CD4-positive, alpha-beta T cell treated with Interleukin-17A for 1 hour (primary cell): ENCODE measurements around the gene PCDHB7.
"Not testable (repeated sequence)": the region's sequence is repeated elsewhere in the genome, so short reads cannot be mapped to it uniquely, and the experiment has no call there.

Experiments used
- DNase-seq: peaks from one replicate; pipeline ENCODE4 v3.0.0-alpha.2; 2020

Gene PCDHB7

DNA sequence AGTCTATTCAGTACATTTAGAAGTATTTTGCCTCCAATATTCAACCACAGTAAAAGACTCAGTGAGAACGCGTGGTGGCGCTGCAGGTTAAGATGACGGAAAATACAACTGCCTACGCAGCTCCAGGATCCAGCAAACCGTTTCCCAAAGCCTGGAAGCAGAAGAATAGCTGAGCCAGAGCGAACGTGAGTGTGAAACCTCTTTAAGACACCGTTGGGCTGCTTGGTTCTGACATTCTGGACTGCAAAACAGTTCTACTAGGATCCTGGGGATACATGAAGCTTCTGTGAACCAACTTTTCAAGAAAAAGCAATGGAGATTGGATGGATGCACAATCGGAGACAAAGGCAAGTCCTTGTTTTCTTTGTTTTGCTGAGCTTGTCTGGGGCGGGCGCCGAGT, 9.8 kb downstream of the PCDHB7 start, which contains the start of gene PCDHB16:
PCDHB16 (plus strand) TSS at position 140 of the 400 bp plus-strand sequence; CDS start at position 313, 173 bp downstream.
- no peak for DNase-seq

DNA sequence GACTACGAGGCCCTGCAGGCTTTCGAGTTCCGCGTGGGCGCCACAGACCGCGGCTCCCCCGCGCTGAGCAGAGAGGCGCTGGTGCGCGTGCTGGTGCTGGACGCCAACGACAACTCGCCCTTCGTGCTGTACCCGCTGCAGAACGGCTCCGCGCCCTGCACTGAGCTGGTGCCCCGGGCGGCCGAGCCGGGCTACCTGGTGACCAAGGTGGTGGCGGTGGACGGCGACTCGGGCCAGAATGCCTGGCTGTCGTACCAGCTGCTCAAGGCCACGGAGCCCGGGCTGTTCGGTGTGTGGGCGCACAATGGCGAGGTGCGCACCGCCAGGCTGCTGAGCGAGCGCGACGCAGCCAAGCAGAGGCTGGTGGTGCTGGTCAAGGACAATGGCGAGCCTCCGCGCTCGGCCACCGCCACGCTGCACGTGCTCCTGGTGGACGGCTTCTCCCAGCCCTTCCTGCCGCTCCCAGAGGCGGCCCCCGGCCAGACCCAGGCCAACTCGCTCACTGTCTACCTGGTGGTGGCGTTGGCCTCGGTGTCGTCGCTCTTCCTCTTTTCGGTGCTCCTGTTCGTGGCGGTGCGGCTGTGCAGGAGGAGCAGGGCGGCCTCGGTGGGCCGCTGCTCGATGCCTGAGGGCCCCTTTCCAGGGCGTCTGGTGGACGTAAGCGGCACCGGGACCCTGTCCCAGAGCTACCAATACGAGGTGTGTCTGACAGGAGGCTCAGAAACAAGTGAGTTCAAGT, 11.8 kb downstream of the PCDHB7 start:
- DNase-seq = not testable (repeated sequence)

DNA sequence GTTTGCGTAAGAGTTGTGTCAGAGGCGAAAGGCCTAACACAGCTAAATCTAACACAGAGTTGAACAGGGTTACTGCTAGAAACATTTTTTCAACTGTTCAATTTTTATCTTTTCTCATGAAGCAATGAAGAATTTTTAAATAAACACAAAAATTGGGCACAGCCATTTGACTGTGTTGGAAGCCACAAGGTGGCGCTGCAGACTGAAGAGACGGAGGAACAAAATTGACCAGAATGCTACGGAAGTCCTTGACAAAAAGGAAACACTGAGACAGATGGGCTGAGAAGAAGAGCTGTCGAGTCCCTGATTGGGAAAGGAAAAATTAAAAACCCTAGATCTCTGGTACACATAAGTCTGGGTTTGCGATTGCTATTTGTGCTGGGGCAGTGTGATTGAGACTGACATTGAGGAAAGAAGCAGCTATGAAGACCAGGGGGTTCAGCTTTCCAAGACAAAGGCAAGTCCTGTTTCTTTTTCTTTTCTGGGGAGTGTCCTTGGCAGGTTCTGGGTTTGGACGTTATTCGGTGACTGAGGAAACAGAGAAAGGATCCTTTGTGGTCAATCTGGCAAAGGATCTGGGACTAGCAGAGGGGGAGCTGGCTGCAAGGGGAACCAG, 14.6 kb downstream of the PCDHB7 start, which contains the start of gene PCDHB9:
PCDHB9 (plus strand) TSS at position 265 of the 616 bp plus-strand sequence; CDS start at position 423, 158 bp downstream.
- peak; percentile 39 for DNase-seq

DNA sequence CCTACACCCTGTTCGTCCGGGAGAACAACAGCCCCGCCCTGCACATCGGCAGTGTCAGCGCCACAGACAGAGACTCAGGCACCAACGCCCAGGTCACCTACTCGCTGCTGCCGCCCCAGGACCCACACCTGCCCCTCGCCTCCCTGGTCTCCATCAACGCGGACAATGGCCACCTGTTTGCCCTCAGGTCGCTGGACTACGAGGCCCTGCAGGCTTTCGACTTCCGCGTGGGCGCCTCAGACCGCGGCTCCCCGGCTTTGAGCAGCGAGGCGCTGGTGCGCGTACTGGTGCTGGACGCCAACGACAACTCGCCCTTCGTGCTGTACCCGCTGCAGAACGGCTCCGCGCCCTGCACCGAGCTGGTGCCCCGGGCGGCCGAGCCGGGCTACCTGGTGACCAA, 16.2 kb downstream of the PCDHB7 start:
- DNase-seq = not testable (repeated sequence)

DNA sequence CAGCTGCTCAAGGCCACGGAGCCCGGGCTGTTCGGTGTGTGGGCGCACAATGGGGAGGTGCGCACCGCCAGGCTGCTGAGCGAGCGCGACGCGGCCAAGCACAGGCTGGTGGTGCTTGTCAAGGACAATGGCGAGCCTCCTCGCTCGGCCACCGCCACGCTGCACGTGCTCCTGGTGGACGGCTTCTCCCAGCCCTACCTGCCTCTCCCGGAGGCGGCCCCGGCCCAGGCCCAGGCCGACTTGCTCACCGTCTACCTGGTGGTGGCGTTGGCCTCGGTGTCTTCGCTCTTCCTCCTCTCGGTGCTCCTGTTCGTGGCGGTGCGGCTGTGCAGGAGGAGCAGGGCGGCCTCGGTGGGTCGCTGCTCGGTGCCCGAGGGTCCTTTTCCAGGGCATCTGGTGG, 16.7 kb downstream of the PCDHB7 start:
- not testable (repeated sequence) for DNase-seq

DNA sequence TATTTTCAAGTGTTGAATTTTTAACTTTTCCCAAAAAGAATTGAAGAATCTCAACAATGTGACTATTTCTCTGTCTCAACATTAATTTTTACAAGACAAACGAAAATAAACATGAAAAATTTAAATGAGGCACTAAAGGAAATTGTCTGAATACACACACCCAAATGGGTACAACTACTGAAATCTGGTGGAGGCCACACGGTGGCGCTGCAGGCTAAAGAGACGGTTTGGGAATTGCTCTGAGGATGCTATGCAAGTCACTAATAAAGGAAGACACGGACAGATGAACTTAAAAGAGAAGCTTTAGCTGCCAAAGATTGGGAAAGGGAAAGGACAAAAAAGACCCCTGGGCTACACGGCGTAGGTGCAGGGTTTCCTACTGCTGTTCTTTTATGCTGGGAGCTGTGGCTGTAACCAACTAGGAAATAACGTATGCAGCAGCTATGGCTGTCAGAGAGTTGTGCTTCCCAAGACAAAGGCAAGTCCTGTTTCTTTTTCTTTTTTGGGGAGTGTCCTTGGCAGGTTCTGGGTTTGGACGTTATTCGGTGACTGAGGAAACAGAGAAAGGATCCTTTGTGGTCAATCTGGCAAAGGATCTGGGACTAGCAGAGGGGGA, 19.8 kb downstream of the PCDHB7 start, which contains the start of gene PCDHB10:
PCDHB10 (plus strand) TSS at position 244 of the 616 bp plus-strand sequence; CDS start at position 444, 200 bp downstream.
- DNase-seq = peak; percentile 16

DNA sequence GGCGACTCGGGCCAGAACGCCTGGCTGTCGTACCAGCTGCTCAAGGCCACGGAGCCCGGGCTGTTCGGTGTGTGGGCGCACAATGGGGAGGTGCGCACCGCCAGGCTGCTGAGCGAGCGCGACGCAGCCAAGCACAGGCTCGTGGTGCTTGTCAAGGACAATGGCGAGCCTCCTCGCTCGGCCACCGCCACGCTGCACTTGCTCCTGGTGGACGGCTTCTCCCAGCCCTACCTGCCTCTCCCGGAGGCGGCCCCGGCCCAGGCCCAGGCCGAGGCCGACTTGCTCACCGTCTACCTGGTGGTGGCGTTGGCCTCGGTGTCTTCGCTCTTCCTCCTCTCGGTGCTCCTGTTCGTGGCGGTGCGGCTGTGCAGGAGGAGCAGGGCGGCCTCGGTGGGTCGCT, 21.9 kb downstream of the PCDHB7 start:
- not testable (repeated sequence) for DNase-seq

DNA sequence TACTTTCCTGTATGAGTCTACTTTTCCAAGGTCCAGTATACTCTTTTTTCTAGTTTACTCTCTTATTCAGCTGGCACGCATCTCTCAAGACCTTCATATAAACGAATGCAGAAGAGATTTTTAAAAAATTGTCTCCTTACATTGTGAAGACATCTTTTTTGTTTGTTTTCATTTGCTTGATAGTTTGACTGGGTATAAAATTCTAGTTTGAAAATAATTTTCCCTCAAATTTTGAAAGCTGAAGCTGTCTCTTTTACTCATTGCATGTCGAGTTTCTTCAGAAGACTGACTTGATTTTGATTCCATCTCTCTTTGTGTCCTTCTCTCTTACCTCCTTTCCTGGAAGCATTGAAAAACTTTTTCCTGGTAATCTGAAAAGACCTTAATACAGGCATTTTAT, 23.9 kb downstream of the PCDHB7 start:
- DNase-seq = no peak

DNA sequence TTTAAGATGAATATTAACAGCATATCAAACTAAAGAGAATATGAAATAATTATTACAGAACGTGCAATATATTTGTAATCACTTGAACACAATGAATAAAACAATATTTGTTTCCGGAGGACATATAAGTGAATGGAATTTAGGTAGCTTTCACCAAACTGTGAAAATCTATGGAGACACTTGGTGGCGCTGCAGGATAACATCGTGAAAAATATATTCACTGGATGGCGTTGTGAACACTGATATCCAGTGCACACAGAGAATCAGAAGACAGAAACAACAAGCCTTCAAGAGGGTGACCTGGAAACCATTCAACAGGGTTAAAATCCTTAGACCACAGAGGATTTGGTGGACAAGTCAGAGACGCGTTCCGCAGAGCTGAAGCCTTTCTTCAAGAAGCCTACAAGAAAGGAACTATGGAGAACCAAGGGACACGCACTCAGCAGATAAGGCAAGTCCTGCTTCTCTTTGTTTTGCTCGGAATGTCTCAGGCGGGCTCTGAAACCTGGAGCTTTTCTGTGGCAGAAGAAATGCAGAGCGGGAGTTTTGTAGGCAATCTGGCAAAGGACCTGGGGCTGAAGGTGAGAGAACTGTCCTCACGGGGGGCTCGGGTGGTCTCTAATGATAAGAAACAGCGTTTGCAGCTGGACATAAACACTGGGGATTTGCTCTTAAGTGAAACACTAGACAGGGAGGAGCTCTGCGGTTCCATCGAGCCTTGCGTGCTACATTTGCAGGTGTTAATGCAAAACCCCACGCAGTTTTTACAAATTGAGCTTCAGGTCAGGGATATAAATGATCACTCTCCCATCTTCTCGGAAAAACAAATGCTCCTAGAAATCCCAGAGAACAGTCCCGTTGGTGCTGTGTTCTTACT, 27.2 kb downstream of the PCDHB7 start, which contains the start of gene PCDHB11:
PCDHB11 (plus strand) TSS at position 269 of the 877 bp plus-strand sequence; CDS start at position 417, 148 bp downstream.
- no peak for DNase-seq

DNA sequence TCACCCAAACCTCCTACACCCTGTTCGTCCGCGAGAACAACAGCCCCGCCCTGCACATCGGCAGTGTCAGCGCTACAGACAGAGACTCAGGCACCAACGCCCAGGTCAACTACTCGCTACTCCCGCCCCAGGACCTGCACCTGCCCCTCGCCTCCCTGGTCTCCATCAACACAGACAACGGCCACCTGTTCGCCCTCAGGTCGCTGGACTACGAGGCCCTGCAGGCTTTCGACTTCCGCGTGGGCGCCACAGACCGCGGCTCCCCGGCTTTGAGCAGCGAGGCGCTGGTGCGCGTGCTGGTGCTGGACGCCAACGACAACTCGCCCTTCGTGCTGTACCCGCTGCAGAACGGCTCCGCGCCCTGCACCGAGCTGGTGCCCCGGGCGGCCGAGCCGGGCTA, 28.7 kb downstream of the PCDHB7 start:
- not testable (repeated sequence) for DNase-seq

DNA sequence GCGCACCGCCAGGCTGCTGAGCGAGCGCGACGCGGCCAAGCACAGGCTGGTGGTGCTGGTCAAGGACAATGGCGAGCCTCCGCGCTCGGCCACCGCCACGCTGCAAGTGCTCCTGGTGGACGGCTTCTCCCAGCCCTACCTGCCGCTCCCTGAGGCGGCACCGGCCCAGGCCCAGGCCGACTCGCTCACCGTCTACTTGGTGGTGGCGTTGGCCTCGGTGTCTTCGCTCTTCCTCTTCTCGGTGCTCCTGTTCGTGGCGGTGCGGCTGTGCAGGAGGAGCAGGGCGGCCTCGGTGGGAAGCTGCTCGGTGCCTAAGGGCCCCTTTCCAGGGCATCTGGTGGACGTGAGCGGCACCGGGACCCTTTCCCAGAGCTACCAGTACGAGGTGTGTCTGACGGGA, 29.2 kb downstream of the PCDHB7 start:
- not testable (repeated sequence) for DNase-seq

DNA sequence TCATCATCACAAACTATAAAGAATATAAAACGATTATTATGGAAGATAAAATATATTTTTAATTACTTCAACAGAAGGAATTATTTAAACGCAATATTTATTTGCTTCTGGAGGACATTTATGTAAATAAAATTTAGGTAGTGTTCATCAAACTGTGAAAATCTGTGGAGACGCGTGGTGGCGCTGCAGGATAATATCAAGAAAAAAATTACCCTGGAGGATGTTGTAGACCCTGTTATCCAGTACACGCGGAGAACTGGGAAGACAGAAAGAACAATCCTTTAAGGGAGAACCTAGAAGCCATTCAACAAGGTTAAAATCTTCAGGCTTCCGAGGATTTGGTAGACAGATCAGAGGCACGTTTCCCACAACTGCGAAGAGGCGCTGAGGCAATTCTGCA, 36.0 kb downstream of the PCDHB7 start, which contains the start of gene PCDHB12:
PCDHB12 (plus strand) TSS at position 242 of the 400 bp plus-strand sequence. CDS start 189 bp downstream, outside the sequence.
- no peak for DNase-seq

DNA sequence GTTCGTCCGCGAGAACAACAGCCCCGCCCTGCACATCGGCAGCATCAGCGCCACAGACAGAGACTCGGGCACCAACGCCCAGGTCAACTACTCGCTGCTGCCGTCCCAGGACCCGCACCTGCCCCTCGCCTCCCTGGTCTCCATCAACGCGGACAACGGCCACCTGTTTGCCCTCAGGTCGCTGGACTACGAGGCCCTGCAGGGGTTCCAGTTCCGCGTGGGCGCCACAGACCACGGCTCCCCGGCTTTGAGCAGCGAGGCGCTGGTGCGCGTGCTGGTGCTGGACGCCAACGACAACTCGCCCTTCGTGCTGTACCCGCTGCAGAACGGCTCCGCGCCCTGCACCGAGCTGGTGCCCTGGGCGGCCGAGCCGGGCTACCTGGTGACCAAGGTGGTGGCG, 37.8 kb downstream of the PCDHB7 start:
- DNase-seq = not testable (repeated sequence)

DNA sequence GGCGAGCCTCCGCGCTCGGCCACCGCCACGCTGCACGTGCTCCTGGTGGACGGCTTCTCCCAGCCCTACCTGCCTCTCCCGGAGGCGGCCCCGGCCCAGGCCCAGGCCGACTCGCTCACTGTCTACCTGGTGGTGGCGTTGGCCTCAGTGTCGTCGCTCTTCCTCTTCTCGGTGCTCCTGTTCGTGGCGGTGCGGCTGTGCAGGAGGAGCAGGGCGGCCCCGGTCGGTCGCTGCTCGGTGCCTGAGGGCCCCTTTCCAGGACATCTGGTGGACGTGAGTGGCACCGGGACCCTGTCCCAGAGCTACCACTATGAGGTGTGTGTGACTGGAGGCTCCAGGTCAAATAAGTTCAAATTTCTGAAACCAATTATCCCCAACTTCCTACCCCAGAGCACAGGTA, 38.4 kb downstream of the PCDHB7 start:
- not testable (repeated sequence) for DNase-seq

DNA sequence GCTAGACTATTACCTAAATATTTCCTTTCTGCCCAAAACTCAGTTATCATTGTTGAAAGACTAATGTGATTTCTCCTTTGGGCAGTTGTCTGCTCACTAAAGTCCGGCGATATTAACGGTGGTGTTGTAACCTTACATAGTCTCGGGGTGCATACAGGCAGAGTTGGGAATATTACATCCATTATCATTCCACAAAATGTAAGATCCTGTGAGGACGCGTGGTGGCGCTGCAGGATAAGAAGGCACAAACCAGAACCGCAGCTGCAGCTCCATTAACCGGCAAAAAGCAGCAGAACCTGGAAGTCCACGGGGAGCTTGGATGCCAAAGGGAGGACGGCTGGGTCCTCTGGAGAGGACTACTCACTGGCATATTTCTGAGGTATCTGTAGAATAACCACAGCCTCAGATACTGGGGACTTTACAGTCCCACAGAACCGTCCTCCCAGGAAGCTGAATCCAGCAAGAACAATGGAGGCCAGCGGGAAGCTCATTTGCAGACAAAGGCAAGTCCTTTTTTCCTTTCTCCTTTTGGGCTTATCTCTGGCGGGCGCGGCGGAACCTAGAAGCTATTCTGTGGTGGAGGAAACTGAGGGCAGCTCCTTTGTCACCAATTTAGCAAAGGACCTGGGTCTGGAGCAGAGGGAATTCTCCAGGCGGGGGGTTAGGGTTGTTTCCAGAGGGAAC, 41.4 kb downstream of the PCDHB7 start, which contains the start of gene PCDHB13:
PCDHB13 (plus strand) TSS at position 264 of the 684 bp plus-strand sequence; CDS start at position 469, 205 bp downstream.
- DNase-seq = peak; percentile 20

DNA sequence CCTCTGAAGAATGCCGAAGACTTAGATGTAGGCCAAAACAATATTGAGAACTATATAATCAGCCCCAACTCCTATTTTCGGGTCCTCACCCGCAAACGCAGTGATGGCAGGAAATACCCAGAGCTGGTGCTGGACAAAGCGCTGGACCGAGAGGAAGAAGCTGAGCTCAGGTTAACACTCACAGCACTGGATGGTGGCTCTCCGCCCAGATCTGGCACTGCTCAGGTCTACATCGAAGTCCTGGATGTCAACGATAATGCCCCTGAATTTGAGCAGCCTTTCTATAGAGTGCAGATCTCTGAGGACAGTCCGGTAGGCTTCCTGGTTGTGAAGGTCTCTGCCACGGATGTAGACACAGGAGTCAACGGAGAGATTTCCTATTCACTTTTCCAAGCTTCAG, 42.1 kb downstream of the PCDHB7 start:
- not testable (repeated sequence) for DNase-seq

DNA sequence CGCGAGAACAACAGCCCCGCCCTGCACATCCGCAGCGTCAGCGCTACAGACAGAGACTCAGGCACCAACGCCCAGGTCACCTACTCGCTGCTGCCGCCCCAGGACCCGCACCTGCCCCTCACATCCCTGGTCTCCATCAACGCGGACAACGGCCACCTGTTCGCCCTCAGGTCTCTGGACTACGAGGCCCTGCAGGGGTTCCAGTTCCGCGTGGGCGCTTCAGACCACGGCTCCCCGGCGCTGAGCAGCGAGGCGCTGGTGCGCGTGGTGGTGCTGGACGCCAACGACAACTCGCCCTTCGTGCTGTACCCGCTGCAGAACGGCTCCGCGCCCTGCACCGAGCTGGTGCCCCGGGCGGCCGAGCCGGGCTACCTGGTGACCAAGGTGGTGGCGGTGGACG, 43.1 kb downstream of the PCDHB7 start:
- not testable (repeated sequence) for DNase-seq

DNA sequence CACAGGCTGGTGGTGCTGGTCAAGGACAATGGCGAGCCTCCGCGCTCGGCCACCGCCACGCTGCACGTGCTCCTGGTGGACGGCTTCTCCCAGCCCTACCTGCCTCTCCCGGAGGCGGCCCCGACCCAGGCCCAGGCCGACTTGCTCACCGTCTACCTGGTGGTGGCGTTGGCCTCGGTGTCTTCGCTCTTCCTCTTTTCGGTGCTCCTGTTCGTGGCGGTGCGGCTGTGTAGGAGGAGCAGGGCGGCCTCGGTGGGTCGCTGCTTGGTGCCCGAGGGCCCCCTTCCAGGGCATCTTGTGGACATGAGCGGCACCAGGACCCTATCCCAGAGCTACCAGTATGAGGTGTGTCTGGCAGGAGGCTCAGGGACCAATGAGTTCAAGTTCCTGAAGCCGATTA, 43.6 kb downstream of the PCDHB7 start:
- DNase-seq = not testable (repeated sequence)

DNA sequence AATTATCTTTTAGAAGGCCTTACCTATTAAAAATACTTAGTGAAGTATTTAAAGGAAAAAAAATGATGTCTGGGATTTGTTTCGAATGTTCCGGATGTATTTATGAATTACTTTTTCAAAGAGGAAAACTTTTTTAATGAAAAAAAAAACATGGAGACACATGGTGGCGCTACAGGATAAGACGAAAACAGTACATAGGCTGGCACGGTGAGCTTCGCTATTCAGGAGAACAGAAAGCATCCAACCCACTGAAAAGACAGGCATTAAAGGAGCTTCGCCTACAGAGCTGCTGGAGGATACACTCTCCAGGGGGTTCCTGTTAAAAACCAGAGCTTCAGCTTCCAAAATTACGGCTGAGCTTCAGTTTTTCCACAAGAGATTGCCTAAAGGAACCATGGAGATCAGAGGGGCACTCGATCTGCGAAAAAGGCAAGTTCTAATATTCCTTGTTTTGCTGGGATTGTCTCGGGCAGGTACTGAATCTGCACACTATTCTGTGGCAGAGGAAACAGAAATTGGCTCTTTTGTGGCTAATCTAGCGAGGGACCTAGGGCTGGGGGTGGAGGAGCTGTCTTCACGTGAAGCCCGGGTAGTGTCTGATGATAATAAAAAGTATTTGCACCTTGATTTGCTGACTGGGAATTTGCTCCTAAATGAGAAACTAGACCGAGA, 50.8 kb downstream of the PCDHB7 start, which contains the start of gene PCDHB14:
PCDHB14 (plus strand) TSS at position 232 of the 672 bp plus-strand sequence; CDS start at position 395, 163 bp downstream.
- no peak for DNase-seq

DNA sequence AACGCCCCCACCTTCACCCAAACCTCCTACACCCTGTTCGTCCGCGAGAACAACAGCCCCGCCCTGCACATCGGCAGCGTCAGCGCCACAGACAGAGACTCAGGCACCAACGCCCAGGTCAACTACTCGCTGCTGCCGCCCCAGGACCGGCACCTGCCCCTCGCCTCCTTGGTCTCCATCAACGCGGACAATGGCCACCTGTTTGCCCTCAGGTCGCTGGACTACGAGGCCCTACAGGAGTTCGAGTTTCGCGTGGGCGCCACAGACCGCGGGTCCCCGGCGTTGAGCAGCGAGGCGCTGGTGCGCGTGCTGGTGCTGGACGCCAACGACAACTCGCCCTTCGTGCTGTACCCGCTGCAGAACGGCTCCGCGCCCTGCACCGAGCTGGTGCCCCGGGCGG, 52.4 kb downstream of the PCDHB7 start:
- DNase-seq = not testable (repeated sequence)

DNA sequence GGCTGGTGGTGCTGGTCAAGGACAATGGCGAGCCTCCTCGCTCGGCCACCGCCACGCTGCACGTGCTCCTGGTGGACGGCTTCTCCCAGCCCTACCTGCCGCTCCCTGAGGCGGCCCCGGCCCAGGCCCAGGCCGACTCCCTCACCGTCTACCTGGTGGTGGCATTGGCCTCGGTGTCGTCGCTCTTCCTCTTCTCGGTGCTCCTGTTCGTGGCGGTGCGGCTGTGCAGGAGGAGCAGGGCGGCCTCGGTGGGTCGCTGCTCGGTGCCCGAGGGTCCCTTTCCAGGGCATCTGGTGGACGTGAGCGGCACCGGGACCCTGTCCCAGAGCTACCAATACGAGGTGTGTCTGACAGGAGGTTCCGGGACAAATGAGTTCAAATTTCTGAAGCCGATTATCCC, 53.0 kb downstream of the PCDHB7 start:
- DNase-seq = not testable (repeated sequence)
